Tibial nerve (tissue), 4 donors: Measurements from ENCODE around the gene EMC8. TPM values are rescaled to one million over a fixed set of nuclear protein-coding genes. Genes with fewer than 3 reads are reported as not detected.

Experiments used
- DNase-seq, 2 donors: peaks; one replicate each; pipeline ENCODE4 v3.0.0-alpha.2; 2019; ENCODE audit warnings: low spot score in 2 of 2
- H3K27ac ChIP-seq, 4 donors: fragments of 200-600 bp; sonication (generic) in 3 of 4; one replicate each; pipeline ENCODE4 v1.5.1; 2017 to 2019; ENCODE audit warnings: mild to moderate bottlenecking in 1 of 4
- H3K27me3 ChIP-seq, 2 donors: fragments of 200-600 bp; sonication (generic) in 1 of 2; one replicate each; pipeline versions ENCODE4 v1.5.1 to v1.6.0; 2017 to 2019
- H3K36me3 ChIP-seq, 3 donors: fragments of 200-600 bp; sonication (generic); one replicate each; pipeline ENCODE4 v1.5.1; 2018 to 2019
- H3K4me1 ChIP-seq, 4 donors: fragments of 200-600 bp; sonication (generic) in 3 of 4; one replicate each; pipeline ENCODE4 v1.5.1; 2017 to 2019
- H3K4me3 ChIP-seq, 4 donors: fragments of 200-600 bp; sonication (generic) in 3 of 4; one replicate each; pipeline ENCODE4 v1.5.1; 2017 to 2019; ENCODE audit warnings: mild to moderate bottlenecking in 1 of 4, moderate library complexity in 1 of 4
- H3K9me3 ChIP-seq, 4 donors: fragments of 200-600 bp; sonication (generic) in 3 of 4; one replicate each; pipeline ENCODE4 v1.5.1; 2017 to 2019
- EP300 ChIP-seq, 2 donors: sonication (generic); formaldehyde crosslinking; IDR thresholded peaks; one replicate each; pipeline ENCODE4 v1.6.1; 2017; ENCODE audit warnings: antibody characterized with exemption in 2 of 2, mild to moderate bottlenecking in 1 of 2
- POLR2A ChIP-seq, 2 donors: fragments of 450-650 bp; IDR thresholded peaks; one replicate each; pipeline ENCODE4 v1.6.1; 2017; ENCODE audit warnings: antibody characterized with exemption in 2 of 2, mild to moderate bottlenecking in 2 of 2, moderate library complexity in 2 of 2
- WGBS, 2 donors: methylation state at CpG; one replicate each; pipeline ENCODE4 v1.1.5; 2018; 5-methylcytosine and 5-hydroxymethylcytosine counted together
- total RNA-seq, 4 donors: library from RNA; depleted of rRNA; stranded (reverse); fragments of >200 nt; gene quantifications; one replicate each; pipeline ENCODE4 v1.1.0, GENCODE V29; 2016
- TF ChIP-seq, protein P1 (sequence below), 5 experiments: fragments of 200-600 bp in 3 of 5; fragments of 450-650 bp in 2 of 5; sonication (generic) in 3 of 5; IDR thresholded peaks; one replicate each; pipeline ENCODE4 v1.5.1; 2016 to 2019; ENCODE audit warnings: antibody characterized with exemption in 5 of 5, mild to moderate bottlenecking in 3 of 5, moderate library complexity in 2 of 5

EMC8 gene
- total RNA-seq, 4 donors from 2014 or later, result 31.8 to 46.2 (median 35.4) TPM

DNA sequence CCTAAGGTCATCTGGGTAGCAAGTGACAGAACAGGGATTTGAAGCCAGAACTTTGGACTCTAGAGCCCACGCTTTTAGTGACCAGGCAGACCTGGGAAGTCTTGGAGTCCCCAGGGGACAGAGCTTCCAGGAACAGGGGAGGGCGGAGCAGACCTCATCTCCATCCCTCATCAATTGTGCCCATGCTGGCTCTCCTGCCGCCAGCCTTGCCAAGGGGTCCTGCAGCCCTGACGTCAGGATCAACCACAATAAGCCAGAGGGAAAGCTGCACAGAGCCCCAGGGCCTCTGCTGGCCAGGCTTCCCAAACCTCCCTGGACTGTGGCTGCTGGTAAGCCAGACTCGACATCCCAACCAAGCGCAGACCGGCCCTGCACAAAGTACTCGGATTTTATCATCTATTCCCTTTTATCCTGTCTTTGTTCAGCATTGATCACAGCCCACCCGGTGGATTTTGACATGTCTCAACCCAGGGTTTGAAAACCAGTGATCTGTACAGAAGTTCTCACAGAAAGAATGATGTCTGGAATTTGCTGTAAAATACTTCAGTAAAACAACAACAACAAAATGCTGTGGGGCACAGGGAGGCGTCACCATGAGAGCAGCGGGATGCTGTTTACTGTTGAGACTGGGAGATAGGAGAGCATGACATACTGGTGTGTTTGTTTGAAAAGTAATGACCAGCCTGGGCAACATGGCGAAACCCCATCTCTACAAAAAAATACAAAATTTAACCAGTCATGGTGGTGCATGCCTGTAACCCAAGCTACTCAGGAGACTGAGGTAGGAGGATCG, 60.2 kb downstream of the EMC8 start:
- H3K27me3 ChIP-seq, result no peaks in the 10 kb centered on the region
- H3K27ac ChIP-seq, result no peak overlapping the region
- no peak for DNase-seq
- no peaks in the 10 kb centered on the region for H3K4me1 ChIP-seq
- H3K36me3 ChIP-seq, result no peaks in the 10 kb centered on the region
- H3K9me3 ChIP-seq, result no peaks in the 10 kb centered on the region
- 58 to 70% methylated on average over 13 of the region's 13 CpGs for WGBS, 2 donors
- no peak for TF ChIP-seq EP300 (IDR thresholded peaks at IDR 0.05)
- TF ChIP-seq, protein P1, sequence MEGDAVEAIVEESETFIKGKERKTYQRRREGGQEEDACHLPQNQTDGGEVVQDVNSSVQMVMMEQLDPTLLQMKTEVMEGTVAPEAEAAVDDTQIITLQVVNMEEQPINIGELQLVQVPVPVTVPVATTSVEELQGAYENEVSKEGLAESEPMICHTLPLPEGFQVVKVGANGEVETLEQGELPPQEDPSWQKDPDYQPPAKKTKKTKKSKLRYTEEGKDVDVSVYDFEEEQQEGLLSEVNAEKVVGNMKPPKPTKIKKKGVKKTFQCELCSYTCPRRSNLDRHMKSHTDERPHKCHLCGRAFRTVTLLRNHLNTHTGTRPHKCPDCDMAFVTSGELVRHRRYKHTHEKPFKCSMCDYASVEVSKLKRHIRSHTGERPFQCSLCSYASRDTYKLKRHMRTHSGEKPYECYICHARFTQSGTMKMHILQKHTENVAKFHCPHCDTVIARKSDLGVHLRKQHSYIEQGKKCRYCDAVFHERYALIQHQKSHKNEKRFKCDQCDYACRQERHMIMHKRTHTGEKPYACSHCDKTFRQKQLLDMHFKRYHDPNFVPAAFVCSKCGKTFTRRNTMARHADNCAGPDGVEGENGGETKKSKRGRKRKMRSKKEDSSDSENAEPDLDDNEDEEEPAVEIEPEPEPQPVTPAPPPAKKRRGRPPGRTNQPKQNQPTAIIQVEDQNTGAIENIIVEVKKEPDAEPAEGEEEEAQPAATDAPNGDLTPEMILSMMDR (IDR thresholded peaks at IDR 0.05), result no peak
- TF ChIP-seq POLR2A (IDR thresholded peaks at IDR 0.05), result no peak
- H3K4me3 ChIP-seq, result no peak overlapping the region

DNA sequence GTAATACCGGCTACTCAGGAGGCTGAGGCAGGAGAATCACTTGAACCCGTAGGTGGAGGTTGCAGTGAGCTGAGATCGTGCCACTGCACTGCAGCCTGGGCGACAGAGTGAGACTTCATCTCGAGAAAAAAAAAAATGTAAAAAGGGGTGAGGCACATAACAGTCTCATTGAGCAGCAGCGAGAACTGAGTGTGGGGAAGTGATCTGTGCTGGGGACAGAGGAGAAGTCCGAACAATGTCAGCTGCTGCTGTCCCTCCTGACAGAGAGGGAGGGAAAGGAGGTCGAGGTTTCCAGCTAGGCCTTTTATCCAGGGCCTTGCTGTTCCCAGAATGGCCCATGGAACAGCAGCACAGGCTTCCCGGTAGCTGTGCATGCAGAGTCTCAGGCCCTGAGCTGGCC, 62.4 kb downstream of the EMC8 start:
- H3K4me3 ChIP-seq, result no peak overlapping the region
- H3K4me1 ChIP-seq, result no peaks in the 10 kb centered on the region
- 66% methylated on average over 9 of the region's 9 CpGs for WGBS, 2 donors
- TF ChIP-seq, protein P1 (IDR thresholded peaks at IDR 0.05), result no peak
- TF ChIP-seq POLR2A (IDR thresholded peaks at IDR 0.05), result no peak
- no peaks in the 10 kb centered on the region for H3K36me3 ChIP-seq
- DNase-seq, result no peak
- no peaks in the 10 kb centered on the region for H3K27me3 ChIP-seq
- no peaks in the 10 kb centered on the region for H3K9me3 ChIP-seq
- no peak overlapping the region for H3K27ac ChIP-seq

DNA sequence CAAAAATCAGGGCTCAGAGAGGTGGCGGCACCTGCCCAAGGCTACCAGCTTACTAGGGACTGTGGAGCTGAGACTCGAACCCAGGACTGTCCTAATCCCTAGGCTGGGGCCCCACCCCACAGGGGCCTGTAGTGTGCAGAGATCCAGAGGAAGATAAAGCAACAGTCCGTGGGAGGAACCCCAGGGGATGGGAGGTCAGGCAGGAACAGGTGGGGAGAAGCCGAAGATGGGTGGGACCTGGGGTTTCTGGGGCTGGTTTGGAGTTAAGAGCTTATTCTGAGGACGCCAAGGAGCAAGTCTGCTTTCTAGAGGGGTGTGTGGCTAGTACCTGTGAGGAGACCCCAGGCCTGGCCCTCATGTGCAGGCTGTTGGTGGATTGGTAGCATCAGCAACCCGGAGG, 63.4 kb downstream of the EMC8 start:
- no peak overlapping the region for H3K4me3 ChIP-seq
- TF ChIP-seq, protein P1 (IDR thresholded peaks at IDR 0.05), result no peak
- TF ChIP-seq POLR2A (IDR thresholded peaks at IDR 0.05) (no peak), EP300 (IDR thresholded peaks at IDR 0.05) (no peak)
- H3K4me1 ChIP-seq, result no peaks in the 10 kb centered on the region
- H3K27me3 ChIP-seq, result no peaks in the 10 kb centered on the region
- H3K27ac ChIP-seq, result no peak overlapping the region
- H3K9me3 ChIP-seq, result no peaks in the 10 kb centered on the region
- WGBS, 2 donors, result 71 to 79% methylated on average over 5 to 6 of the region's 6 CpGs
- H3K36me3 ChIP-seq, result no peaks in the 10 kb centered on the region
- DNase-seq, result no peak

DNA sequence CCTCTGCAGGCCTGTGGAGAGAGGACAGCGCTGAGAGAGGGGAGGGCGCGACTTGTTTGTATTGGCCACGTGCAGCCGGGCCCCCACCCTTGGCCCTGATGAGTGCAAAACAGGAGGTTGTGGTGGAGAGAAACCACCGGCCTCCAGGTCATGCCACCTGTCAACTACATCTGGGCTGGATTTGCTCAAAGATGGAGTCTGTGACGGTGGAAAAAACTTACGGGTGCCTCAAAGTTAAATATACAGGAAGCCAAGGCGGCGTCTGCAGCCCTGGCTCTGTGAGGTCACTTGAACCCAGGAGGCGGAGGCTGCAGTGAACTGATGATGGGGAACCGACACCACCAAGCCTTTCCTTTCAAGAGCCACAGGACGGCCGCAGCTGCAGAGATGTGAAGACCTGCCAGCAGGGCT, 64.1 kb downstream of the EMC8 start:
- Histone ChIP-seq H3K4me3 (no peak overlapping the region), H3K4me1 (no peaks in the 10 kb centered on the region), H3K27me3 (no peaks in the 10 kb centered on the region), H3K9me3 (no peaks in the 10 kb centered on the region), H3K27ac (no peak overlapping the region), H3K36me3 (no peaks in the 10 kb centered on the region)
- TF ChIP-seq POLR2A (IDR thresholded peaks at IDR 0.05), result no peak
- TF ChIP-seq, protein P1 (IDR thresholded peaks at IDR 0.05), result no peak
- no peak for TF ChIP-seq EP300 (IDR thresholded peaks at IDR 0.05)
- no peak for DNase-seq
- 75 to 77% methylated on average over 14 of the region's 14 CpGs for WGBS, 2 donors

DNA sequence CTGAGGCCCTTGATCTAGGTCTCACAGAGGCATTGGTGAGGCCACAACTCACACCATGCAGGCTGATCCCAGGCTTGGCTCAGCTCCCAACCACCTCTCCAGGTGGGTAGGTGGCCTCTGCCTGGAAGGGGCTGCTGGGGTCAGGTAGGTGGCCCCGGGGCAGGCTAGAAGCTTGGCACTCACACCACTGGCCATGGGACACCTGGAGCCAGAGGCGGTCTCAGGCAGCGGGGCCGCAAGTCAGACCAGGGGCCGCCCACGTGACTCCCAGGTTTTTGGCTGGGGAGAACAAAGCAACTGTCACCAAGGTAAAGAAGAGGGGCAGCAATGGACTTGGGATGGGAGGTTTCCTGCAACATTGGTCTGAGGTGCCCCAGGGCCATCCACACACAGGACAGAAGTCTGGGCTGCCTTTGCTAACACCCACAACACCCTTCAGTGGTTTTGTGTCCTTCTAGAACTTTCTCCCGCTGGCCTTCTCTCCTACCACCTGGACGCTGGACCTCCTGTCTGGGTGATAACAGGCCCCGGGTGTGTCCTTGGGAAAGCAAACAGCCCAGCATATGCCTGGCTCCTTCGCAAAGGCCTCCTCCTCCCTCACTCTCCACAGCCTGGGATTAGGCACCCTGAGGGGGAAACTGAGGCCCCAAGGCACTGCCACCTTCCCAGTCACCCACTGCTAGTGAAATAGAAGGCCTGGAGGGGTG, 64.9 kb downstream of the EMC8 start:
- Histone ChIP-seq H3K9me3 (no peaks in the 10 kb centered on the region), H3K4me1 (no peaks in the 10 kb centered on the region), H3K36me3 (no peaks in the 10 kb centered on the region), H3K27me3 (no peaks in the 10 kb centered on the region), H3K4me3 (no peak overlapping the region), H3K27ac (no peak overlapping the region)
- 76 to 78% methylated on average over 8 to 10 of the region's 10 CpGs for WGBS, 2 donors
- DNase-seq, result no peak
- TF ChIP-seq EP300 (IDR thresholded peaks at IDR 0.05) (no peak), POLR2A (IDR thresholded peaks at IDR 0.05) (no peak)
- TF ChIP-seq, protein P1 (IDR thresholded peaks at IDR 0.05), result no peak
